Colon (tissue), 2 donors: ENCODE measurements around the gene XKR7.

Experiments used
- FAIRE-seq: peaks from 2 replicates; lab custom pipeline; 2012; peaks lifted over from hg19 to GRCh38; lab: Jason Lieb, UNC
- donor health status: control.
- donor health status: control.

Gene XKR7

DNA sequence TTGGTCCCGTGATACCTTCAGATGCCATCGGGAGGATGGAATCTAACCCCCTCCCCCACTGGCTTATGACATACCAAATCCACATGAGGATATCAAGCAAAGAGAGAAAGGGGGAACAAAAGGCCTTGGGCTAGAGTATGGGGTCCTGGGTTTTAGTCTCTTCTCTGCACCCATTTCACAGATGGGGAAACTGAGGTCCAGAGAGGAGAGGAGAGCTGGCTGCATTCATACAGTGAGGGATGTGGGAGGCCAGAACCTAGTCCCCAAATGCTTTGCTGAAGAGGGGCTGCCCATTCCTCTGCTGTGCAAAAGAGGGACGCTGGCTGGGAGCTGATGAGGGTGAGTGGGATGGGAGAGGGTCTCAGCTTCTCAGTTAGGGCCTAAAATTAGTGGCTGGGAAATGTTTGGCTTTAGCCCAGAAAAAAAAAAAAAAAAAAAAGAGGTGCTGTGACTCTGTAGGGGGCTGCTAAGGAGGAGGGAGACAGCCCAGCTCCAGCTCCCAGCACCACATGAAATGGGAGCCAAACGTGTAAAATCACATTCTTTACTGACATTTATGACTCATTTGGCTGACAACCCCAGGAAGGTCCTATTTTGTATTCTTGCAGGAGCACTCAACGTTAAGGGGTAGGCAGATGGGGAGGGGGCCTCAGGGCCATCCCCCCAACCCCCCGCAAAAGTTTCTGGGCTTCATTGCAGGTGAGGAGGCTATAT is 11.9 kb downstream of the XKR7 start:
- FAIRE-seq, result no peak

DNA sequence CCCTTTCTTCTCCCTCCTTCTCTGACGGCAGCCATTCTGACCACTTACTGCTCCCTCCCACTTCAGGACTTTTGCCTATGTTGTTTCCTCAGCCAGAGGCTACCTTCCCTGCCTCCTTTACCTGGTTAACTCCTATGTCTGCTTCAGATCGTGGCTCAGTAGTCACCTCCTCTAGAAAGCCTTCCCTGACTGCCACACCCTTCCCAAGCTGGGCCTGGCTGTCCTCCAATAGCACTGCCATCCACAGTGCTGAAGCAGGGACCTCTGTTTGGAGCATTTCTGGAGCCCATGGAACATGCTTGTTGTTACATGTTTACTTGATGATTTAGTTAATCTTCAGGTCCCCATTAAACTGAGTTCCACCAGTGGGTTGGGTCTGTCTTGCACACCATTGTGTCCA is 13.8 kb downstream of the XKR7 start:
- FAIRE-seq, result no peak

DNA sequence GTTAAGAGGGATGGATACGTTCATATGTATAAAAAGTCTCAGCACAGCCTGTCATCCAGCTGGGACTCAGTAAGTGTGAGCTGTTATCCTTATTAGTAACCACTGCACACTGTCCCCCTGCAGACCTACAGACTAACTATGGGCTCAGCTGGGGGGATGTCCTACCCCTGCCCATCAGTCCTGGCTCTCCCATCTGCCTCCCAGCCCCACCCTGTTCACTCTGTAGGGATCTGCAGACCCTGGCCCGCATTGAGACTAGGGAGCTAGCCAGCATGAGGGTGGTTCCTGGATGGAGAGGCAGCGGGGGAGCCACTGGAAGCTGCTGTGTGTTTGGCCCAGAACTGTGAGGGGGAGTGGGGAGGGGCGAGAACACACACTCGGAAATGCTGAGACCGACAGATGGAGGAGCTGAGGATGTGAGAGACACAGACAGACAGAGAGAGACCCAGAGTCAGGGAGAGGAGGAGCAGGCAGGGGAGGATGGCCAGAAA is 17.1 kb downstream of the XKR7 start:
- FAIRE-seq, result no peak

DNA sequence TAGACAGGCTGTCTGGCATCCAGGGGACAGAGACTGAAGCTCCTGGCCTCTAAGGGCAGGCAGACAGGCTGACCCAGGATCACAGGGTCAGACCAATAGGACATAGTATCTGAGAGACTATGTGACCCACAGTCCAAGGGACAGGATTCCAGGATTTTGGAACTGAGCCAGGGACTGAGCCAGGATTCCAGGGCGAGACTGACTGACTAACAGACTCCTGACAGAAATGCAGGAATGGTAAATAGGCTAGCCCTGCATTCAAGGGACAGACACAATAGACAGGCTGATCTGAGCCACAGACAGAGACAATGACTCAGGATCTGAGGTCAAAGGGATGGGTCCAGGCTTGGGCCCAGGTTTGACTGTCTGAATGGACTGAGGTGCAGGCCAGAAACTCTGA is 19.8 kb downstream of the XKR7 start:
- no peak for FAIRE-seq

DNA sequence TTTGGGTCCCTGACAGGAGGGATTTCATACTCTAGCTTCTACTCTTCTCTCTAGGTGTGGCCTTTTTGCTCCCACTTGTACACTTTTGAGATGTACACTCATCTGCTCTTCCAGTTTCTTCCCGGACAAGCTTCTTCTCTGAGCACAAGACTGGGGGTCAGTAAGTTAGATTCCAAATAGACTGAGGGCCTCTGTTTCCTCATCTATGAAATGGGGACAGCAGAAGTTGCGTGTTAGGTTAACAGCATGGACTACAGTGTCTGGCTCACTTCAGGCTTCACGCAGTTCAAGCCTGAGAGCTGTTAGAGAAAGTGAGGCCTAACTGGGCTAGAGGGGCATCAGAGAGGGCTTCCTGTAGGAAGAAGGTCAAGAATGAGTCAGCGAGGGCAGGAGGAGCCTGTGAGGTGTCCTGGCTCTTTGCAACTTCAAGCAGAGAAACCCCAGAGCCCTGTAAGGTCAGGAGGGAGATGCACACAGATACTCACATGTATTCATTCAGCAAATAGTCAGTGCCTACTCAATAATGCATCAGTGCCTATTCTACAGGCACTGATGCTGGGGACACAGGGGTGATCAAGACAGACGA is 20.6 kb downstream of the XKR7 start:
- FAIRE-seq, result no peak

DNA sequence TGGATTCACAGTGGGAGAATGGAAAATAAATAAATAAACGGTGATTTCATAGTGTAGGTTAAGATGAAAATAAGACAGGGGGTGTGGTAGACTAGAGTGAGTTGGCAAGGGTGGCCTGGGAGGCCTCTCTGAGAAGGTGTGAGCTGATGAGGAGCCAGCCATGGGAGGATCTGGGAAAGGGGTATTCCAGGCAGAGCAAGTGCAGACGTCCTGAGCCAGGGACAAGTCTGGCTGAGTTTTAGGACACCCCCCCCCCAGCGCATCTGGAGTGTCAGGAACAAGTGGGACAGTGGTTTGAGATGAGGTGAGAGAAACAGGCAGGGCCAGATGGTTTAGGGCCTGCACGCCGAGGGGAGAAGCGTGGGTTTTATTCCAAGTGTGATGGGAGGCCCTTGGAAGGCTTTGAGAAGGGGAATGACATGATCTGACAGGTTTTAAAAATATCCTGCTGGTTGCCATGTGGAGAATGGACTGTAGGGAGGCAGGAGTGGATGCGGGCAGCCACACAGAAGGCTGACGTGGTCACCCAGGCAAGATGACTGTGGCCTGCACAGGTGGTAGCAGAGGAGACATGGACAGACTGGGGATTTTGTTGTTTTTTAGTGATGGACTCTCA is 21.2 kb downstream of the XKR7 start:
- FAIRE-seq, result no peak

DNA sequence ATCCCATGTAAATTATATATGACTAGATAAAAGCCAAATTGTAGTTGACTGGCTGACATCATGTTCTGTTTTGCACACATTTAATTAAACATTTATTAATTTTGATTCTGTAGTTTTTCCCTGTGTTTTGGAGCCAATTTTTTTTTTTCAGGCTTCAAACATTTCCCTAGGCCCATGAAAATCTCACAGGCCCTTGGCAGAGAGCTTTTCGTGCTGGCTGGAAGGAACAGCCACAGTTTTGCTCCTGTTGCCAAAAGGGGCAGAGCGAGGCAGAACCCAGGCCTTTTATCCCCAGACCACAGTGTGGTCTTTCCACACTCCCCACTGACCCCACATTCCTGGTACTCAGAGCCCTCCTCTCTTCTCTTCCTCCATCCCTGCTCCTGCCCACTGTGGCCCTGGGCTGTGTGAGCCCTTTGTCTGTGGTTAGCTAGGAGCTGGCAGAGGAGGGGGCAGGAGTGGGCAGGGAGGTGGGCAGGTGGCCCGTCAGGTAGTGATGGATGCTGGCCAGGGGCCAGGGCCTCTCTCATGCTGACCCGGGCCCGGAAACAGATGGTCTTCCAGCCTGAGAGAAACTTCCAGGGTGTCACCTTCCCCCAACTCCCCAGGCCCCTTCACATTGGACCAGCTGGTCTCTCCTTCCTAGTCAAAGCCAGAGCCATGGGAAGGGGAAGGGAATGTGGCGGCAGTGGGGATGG is 22.8 kb downstream of the XKR7 start:
- FAIRE-seq, result no peak

DNA sequence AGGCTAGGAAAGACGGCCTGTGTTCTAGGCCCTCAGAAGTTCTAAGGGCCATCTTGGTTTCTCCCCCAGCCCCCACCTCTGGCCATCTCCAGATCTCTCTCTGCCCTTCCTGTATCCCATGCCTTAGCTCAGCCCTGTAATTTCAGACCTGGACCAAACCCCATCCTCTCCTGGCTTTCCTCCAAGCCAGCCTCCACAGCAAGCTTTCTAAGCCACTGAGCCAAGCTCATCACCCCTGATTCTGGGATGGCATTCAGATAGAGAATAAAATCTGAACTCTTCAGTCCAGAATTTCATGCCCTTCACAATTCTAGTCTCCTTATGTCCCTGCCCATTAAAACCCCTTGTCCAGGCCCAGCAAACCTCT is 23.4 kb downstream of the XKR7 start:
- no peak for FAIRE-seq

DNA sequence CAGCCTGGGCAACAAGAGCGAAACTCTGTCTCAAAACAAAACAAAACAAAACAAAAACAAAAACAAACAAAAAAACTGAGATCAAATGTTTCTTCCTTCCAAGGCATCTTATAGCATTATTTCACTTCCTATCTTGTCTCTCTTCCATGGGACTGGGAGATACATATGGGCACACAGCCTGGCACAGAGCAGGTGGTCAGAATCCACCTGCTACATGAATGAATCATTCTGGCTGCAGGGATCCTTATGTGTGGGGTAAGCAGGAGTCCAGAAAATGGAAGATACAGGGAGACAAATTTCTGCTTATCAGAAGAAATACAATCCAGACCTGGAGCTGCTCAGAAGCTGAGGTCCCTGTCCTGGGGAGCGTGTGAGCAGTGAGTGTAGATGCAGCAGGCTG is 24.1 kb downstream of the XKR7 start:
- no peak for FAIRE-seq

DNA sequence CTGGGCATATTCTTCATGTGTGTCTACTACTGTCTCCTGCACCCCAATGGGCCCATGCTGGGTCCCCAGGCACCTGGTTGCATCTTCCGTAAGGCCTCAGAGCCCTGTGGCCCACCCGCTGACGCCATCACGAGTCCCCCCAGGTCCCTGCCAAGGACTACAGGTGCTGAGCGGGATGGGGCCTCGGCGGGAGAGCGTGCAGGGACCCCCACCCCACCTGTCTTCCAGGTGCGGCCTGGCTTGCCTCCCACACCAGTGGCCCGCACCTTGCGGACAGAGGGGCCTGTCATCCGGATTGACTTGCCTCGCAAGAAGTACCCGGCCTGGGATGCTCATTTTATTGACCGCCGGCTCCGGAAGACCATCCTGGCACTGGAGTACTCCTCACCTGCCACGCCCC is 29.0 kb downstream of the XKR7 start:
- no peak for FAIRE-seq

DNA sequence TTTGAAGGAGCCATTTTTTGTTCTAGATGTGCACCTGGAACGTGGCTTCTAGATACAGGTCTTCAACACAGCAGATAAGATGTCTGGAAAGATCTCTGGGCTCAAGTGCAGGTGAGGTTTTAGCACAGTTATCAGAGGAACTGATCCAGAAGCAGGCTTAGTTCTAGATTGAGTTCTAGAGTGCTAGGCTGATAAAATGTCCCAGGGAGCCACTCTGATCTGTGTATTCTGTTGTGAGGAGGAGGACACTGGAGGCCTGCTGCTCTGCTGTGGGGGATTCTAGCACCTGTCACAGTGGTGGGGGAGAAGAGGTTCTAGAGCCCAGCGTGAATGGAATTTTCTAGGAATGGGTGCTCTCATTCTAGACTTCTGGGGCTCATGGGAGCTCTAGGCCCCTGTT is 30.3 kb downstream of the XKR7 start:
- no peak for FAIRE-seq

DNA sequence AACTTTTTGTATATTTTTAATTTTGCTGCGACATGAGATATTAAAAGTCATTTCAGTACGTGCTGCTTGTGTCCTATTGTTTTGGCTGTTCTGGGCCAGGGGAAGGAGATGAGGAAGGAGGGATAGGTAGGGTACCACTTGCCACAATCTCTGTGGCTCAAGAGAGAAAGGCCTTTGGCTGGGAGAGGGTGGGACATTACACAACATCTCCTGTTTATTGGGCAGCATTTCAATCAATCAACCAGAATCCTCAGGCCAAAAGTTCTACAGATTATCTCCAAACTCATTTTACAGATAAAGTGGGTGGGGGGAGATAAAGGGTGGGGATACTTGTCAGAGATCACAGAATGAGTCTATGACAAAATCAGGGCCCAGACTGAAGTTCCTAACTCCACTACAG is 35.4 kb downstream of the XKR7 start:
- FAIRE-seq, result no peak

DNA sequence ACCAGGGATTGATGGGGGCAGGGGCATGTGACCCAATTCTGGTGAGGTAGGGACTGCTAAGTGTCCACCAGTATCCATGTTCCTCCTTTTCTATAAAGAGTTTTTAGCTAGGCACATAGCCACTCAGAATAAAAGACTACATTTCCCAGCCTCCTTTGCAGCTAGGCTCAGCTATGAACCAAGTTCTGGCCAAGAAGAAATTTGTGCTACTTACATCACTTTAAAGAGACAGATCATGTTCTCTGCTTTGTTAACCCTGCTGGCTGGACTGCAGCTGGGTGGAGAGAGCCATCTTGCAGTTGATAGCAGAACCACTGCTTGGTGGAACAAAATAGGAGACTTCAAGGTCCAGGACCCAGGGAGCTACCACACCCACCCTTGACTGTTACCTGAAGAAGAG is 37.0 kb downstream of the XKR7 start:
- no peak for FAIRE-seq

DNA sequence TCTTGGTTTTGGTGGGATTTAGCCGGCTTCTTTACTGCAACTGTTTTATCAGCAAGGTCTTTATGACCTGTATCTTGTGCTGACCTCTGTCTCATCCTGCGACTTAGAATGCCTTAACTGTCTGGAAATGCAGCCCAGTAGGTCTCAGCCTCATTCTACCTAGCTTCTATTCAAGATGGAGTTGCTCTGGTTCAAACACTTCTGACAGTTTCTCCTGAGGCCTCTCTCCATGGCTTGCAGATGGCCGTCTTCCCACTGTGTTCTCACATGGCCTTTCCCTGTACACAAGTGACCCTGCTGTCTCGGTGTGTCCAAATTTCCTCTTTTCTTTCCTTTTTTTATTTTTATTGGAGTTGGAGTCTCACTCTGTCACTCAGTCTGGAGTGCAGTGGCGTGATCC is 38.1 kb downstream of the XKR7 start:
- FAIRE-seq, result no peak

DNA sequence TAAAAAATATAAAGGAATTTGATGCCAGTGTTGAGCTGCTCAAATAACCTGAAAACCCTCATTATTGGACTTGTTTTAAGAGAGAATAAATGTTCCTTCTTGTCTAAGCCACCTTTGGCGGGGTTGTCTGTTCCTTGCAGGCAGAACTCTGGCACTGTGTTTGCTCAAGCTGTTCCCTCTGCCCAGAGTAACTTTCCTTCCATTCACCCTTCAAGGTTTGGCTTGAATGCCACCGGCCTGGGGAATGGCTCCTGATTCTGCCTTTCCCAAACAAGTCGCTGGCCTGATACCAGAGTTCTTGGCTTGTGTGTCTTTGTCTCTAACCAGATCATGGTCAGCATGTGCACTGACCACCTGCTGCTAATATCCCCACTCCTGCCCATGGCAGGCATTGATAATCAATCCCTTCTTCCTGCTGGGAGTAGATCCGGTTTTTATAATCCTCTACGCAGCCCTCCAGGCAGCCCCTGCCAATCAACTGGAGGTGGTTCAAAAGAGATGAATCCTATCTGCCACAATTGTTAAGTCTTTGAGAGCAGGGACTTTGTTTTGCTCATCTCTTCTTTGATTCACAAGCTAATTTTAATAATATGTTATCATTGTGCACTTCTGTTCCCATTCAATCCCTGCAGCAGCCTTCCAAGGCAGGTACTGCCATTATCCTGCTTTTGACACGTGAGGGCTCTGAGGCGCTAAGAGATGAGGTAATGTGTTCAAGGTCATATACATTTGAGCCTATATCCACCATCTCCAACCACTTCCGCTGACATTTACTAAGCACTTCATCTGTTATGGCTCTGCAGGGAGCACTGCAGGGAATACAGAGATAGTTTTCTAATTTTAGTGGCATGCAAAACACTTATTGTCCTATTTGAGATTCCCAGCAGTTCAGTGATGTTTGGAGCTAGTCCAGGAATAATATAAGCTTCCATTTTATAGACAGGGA is 39.2 kb downstream of the XKR7 start:
- FAIRE-seq, result no peak

DNA sequence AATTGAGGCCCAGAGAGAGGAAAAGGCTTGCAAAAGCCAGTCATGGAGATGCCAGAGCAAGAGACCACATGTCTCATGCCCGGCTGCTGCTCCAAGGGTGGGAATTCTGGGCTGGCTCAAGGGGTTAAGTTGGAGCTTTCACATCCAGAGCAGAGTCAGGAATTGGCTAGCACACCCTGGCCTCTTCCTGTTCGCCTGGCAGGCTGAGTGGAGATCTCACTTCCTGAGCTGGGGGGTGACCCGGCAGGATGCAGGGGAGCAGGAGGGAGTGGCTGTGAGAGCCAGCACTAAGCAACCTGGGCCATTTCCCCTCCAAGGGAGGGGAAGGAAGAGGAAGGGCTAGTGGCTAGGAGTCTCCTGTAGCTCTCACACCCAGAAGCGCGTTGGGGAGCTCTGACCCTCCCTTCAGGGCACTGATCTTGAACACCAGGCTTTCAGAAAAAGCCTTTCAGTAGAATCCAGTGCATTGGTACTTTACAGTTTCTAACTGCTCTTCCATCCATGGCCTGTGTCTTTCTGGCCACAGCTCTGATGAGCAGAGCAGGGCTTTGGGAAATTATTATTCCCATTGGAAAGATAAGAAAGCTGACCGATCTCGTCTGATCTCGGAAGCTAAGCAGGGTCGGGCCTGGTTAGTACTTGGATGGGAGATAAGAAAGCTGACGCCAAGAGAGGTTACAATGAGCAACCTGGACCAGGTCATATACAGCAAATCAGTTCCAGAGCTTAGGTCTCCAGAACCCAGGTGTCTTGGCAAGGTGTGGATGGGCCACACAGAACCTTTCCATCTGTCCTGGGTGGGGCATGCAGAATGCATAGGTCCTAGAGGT is 40.1 kb downstream of the XKR7 start:
- no peak for FAIRE-seq

DNA sequence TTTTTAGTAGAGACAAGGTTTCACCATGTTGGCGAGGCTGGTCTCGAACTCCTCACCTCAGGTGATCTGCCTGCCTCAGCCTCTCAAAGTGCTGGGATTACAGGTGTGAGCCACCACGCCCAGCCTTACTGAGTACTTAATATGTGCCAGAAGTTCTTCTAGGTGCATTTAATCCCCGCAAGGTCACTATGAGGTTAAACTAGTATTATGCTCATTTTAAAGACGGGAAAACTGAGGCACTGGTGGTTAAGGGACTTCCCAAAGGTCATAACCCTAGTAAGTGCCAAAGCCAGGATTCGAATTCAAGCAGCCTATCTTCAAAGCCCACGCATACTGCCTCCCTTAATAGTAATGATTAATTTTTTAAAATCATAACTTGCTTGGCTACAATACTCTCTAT is 41.6 kb downstream of the XKR7 start:
- FAIRE-seq, result no peak

DNA sequence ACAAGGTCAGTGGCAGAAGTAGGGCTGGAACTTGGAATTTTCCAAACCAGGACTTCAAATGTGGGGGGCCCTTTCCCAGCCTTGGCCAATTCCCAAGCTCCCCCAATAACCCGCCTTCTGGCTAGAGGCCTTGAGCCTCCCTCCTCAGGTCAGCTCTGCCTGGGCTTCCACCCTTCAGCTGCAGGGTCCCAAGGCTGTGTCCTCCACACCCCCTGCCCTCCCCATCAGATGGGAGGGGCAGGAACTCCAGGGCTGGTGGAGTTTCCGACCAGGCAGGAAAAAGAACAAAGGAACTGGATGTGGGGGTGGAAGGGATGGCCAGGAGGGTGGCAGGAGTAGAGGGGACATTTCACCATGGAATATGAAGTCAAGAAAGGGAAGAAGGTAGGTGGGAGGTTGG is 42.1 kb downstream of the XKR7 start, which contains the start of gene CCM2L:
TSS of gene CCM2L (plus strand) at position 338 of the 400 bp plus-strand sequence. CDS start at position 355, 17 bp downstream.
- no peak for FAIRE-seq

DNA sequence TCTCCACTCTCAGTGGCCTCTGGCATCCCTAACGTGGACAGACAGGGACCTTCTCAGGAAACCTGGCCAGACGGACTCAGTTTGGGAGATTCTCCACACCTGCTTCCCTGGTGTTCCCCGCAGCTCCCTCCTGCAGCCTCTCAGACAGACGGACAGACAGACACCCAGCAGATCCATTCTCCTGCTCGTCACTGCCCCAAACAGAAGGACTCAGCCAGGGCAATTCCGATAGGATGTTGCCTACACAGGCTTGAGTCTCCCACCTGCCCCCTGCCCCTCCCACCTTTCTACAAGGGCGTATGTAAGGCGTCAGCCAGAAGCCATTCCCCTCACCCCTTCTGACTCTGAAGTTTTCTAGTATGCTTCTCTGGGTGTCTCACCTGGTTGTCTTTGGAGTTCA is 42.7 kb downstream of the XKR7 start:
- FAIRE-seq, result no peak

DNA sequence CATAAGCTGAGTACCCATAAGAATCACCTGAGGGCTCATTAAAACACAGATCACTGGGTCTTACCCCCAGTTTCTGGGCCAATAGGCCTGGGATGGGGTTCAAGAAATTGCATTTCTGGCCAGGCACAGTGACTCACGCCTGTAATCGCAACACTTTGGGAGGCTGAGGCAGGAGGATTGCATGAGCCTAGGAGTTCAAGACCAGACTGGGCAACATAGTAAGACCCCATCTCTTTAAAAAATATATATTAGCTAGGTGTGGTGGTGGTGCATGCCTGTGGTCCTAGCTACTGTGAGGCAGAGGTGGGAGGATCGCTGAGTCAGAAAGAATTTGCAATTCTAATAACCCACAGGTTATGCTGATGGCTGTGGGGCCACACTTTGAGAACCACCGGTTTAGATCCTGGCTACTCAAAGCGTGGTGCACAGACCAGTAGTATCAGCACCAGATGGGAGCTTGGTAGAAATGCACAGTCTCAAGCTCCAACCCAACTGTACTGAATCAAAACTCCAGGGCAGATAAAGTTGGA is 44.3 kb downstream of the XKR7 start:
- no peak for FAIRE-seq

DNA sequence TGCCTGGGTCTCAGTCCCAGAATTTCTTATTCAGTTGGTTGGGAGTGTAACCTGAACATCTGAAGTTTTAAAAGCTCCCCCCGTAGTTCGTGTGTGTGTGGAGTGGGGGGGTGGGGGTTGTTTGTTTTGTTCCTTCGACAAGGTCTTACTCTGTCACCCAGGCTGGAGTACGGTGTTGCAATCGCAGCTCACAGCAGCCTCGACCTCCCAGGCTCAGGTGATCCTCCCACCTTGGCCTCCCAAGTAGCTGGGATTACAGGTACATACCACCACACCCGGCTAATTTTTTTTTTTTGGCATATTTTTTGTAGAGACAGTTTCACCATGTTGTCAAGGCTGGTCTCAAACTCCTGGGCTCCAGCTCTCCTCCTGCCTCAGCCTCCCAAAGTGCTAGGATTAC is 45.4 kb downstream of the XKR7 start:
- no peak for FAIRE-seq
